HG02610 (cell line): ENCODE data around the gene C1QTNF8.

Experiments
- ATAC-seq: cut with Tn5 transposase; IDR thresholded peaks from one replicate; pipeline ENCODE4 v1.9.1; 2021; ENCODE audit warnings: mild to moderate bottlenecking, moderate library complexity; ENCODE audit not compliant: unreplicated experiment

The C1QTNF8 gene

GRCh38 chr16:1080801-1081733 lies 15.0 kb downstream of the C1QTNF8 start:
- ATAC-seq, result no peak

GRCh38 chr16:1079786-1080525 lies 16.1 kb downstream of the C1QTNF8 start:
- ATAC-seq, result no peak

GRCh38 chr16:1079341-1079740 lies 16.7 kb downstream of the C1QTNF8 start:
- ATAC-seq, result no peak

GRCh38 chr16:1078579-1079021 lies 17.4 kb downstream of the C1QTNF8 start:
- no peak for ATAC-seq

GRCh38 chr16:1077877-1078578 lies 18.0 kb downstream of the C1QTNF8 start:
- no peak for ATAC-seq

GRCh38 chr16:1076801-1077576 lies 19.1 kb downstream of the C1QTNF8 start:
- ATAC-seq, result no peak

- no peak for ATAC-seq
These were observed 20.5 kb downstream of the C1QTNF8 start for GRCh38 chr16:1075546-1075945.

- ATAC-seq, result no peak
These were observed 21.7 kb downstream of the C1QTNF8 start for GRCh38 chr16:1074379-1074649.

GRCh38 chr16:1073566-1074378 lies 22.3 kb downstream of the C1QTNF8 start:
- ATAC-seq, result no peak

GRCh38 chr16:1073262-1073558 lies 22.8 kb downstream of the C1QTNF8 start:
- no peak for ATAC-seq

- ATAC-seq, result no peak
These were observed 23.4 kb downstream of the C1QTNF8 start, which contains the start of gene SSTR5 for GRCh38 chr16:1072526-1073261. Gene SSTR5, plus strand, starts transcription at chr16:1072747. Its CDS starts 6,122 bp downstream, at chr16:1078869.

- no peak for ATAC-seq
These were observed 24.4 kb downstream of the C1QTNF8 start for GRCh38 chr16:1071561-1072225.

GRCh38 chr16:1070864-1071408 lies 25.1 kb downstream of the C1QTNF8 start:
- ATAC-seq, result no peak

GRCh38 chr16:1070084-1070863 lies 25.8 kb downstream of the C1QTNF8 start:
- no peak for ATAC-seq

GRCh38 chr16:1069154-1069553 lies 26.9 kb downstream of the C1QTNF8 start:
- no peak for ATAC-seq

GRCh38 chr16:1068451-1068850 lies 27.6 kb downstream of the C1QTNF8 start:
- no peak for ATAC-seq

GRCh38 chr16:1067629-1068028 lies 28.4 kb downstream of the C1QTNF8 start:
- ATAC-seq, result no peak
